Lower leg skin (tissue), 4 donors: Measurements from ENCODE around the gene BPIFB4. TPM values are rescaled to one million over a fixed set of nuclear protein-coding genes. Genes with fewer than 3 reads are reported as not detected.
"Not testable (repeated sequence)": the region's sequence is repeated elsewhere in the genome, so short reads cannot be mapped to it uniquely, and the experiment has no call there.

ENCODE experiments used
- DNase-seq, 2 donors: peaks; one replicate each; pipeline ENCODE4 v3.0.0-alpha.2; 2019; ENCODE audit warnings: low spot score in 2 of 2
- H3K4me3 ChIP-seq: fragments of 200-600 bp; sonication (generic); 2 replicates; pipeline ENCODE4 v1.5.1; 2017; ENCODE audit warnings: mild to moderate bottlenecking, low read depth; ENCODE audit not compliant: poor library complexity, severe bottlenecking
- CTCF ChIP-seq, 3 donors: fragments of 450-650 bp; IDR thresholded peaks; one replicate each; pipeline ENCODE4 v1.5.1; 2016; ENCODE audit warnings: antibody characterized with exemption in 3 of 3, mild to moderate bottlenecking in 3 of 3, moderate library complexity in 2 of 3
- POLR2A ChIP-seq, 2 donors: fragments of 450-650 bp; IDR thresholded peaks; one replicate each; pipeline ENCODE4 v1.6.1; 2016 to 2017; ENCODE audit warnings: antibody characterized with exemption in 2 of 2, mild to moderate bottlenecking in 1 of 2, moderate library complexity in 1 of 2
- WGBS, 2 donors: methylation state at CpG; one replicate each; pipeline ENCODE4 v1.1.5; 2018; 5-methylcytosine and 5-hydroxymethylcytosine counted together
- intact Hi-C: fragments of 100-400 bp; cut with DNase I; formaldehyde crosslinking; loops from one replicate; pipeline ENCODE4 v1.15.0; 2023; ENCODE audit warnings: low total_unique reads
- total RNA-seq, 4 donors: library from RNA; depleted of rRNA; stranded (reverse); fragments of >200 nt; gene quantifications; one replicate each; pipeline ENCODE4 v1.1.0, GENCODE V29; 2016

BPIFB4 gene
- total RNA-seq, 4 donors from 2014 or later = not detected

DNA sequence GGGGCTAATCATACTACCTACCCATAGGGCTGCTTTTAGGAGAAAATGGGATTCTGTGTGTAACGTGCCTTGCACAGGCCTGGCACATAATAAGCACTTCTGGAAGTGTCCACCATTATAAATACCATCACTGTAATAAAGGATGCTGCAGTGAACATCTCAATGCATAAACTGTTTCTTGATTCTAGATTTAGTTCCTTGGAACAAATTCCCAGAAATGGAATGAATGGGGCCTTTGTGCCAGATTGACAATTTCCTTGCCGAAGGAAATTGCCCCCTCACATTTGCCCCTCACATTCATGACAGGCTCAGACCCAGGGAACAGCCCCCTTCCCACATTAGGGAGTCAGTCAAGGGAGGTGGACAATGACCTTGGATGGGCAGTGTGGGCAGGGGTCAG is 29.2 kb downstream of the BPIFB4 start:
- WGBS, 2 donors = 45 to 55% methylated on average over 2 of the region's 2 CpGs
- no peak for TF ChIP-seq POLR2A (IDR thresholded peaks at IDR 0.05)
- no peak for TF ChIP-seq CTCF (IDR thresholded peaks at IDR 0.05)
- no peak for DNase-seq
- no peak overlapping the region for H3K4me3 ChIP-seq
- intact Hi-C loops = no loop called here

- no peak overlapping the region for H3K4me3 ChIP-seq
- no peak for TF ChIP-seq POLR2A (IDR thresholded peaks at IDR 0.05)
- no peak for TF ChIP-seq CTCF (IDR thresholded peaks at IDR 0.05)
- DNase-seq = no peak
- WGBS, 2 donors = 76 to 83% methylated on average over 8 of the region's 8 CpGs
- intact Hi-C loops = no loop called here
Measured at GRCh38 chr20:33110147-33110825, 30.8 kb downstream of the BPIFB4 start.

GRCh38 chr20:33111306-33111705 is 31.9 kb downstream of the BPIFB4 start:
- intact Hi-C loops = no loop called here
- WGBS, 2 donors = 93 to 96% methylated on average over 5 of the region's 5 CpGs
- DNase-seq = no peak
- no peak for TF ChIP-seq CTCF (IDR thresholded peaks at IDR 0.05)
- no peak for TF ChIP-seq POLR2A (IDR thresholded peaks at IDR 0.05)
- H3K4me3 ChIP-seq = no peak overlapping the region

GRCh38 chr20:33112547-33113386 is 33.3 kb downstream of the BPIFB4 start:
- intact Hi-C loops = no loop called here
- TF ChIP-seq CTCF (IDR thresholded peaks at IDR 0.05) (no peak), POLR2A (IDR thresholded peaks at IDR 0.05) (no peak)
- WGBS, 2 donors = 83 to 84% methylated on average over 7 of the region's 7 CpGs
- no peak for DNase-seq
- no peak overlapping the region for H3K4me3 ChIP-seq

GRCh38 chr20:33113387-33113908 is 34.0 kb downstream of the BPIFB4 start:
- no peak for DNase-seq
- 50 to 59% methylated on average over 6 of the region's 6 CpGs for WGBS, 2 donors
- H3K4me3 ChIP-seq = no peak overlapping the region
- intact Hi-C loops = no loop called here
- no peak for TF ChIP-seq POLR2A (IDR thresholded peaks at IDR 0.05)
- no peak for TF ChIP-seq CTCF (IDR thresholded peaks at IDR 0.05)

DNA sequence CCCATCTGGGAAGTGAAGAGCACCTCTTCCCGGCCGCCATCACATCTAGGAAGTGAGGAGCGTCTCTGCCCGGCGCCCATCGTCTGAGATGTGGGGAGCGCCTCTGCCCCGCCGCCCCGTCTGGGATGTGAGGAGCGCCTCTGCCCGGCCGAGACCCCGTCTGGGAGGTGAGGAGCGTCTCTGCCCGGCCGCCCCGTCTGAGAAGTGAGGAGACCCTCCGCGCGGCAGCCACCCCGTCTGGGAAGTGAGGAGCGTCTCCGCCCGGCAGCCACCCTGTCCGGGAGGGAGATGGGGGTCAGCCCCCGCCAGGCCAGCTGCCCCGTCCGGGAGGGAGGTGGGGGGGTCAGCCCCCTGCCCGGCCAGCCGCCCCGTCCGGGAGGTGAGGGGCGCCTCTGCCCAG is 36.1 kb downstream of the BPIFB4 start:
- DNase-seq, H3K4me3 ChIP-seq, intact Hi-C loops: not testable (repeated sequence)
- WGBS, 2 donors = 91 to 100% methylated on average over 3 to 16 of the region's 34 CpGs
